GM18858 (cell line): ENCODE results near the gene IL32.

Experiments
- ATAC-seq: cut with Tn5 transposase; IDR thresholded peaks from one replicate; pipeline ENCODE4 v1.9.1; 2021; ENCODE audit not compliant: unreplicated experiment

IL32 gene

DNA sequence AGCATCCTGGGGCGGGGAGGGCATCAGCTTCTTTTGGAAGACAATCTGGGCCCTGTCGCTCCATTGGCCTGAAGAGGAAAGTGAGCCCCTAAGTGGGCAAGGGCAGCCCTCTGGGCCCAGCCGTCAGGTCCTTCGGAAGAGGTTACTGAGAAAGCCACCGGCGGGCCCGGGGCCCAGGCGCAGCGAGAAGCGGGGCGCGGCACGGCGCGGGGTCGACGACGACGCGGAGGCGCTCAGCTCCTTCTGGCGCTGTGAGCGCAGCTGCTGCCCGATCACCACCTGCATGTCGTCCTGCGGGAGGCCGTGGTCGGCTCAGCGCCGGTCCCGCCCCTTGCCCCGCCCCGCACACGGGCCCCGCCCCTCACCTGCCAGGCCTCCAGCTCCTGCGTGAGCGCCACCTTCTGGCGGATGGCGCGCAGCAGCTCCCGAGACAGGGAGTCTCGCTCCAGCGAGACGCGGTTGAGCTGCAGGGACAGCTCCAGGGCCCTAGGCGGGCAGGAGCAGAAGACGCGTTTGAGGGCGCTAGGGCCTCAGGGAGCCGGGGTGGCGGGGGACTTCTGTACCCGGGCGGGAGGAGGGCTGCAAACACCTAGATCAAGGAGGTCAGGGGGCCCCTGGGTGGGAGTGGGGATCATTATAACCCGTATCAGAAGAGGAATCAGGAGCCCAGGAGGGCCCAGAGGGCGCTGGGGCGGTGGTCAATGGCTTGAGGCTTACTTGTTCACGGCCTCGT, 37.3 kb upstream of the IL32 start:
- no peak for ATAC-seq

GRCh38 chr16:3028716-3029319, 36.6 kb upstream of the IL32 start:
- ATAC-seq = no peak

GRCh38 chr16:3029491-3030221, 35.8 kb upstream of the IL32 start:
- no peak for ATAC-seq

GRCh38 chr16:3030222-3031212, 34.9 kb upstream of the IL32 start:
- no peak for ATAC-seq

DNA sequence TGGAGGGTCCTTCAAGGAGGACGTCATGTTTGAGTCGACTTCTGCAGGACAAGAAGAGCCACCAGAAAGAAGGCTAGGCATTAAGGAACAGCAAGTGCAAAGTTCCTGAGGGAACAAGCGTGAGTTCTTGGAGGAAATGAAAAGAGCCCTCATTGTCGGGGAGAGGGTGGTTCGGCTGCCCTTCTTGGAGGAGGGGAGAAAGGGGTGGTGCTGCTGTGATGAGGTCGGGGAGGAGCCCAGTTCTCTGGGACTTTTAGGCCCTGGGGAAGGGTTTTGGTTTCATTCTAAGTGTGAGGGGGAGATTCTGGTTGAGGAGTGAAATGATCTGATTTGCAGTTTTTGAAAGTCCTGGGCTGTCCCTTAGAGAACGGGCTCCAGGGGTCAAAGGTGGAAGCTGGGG, 32.8 kb upstream of the IL32 start:
- ATAC-seq = no peak

- ATAC-seq = no peak
Measured at GRCh38 chr16:3035289-3035971, 30.0 kb upstream of the IL32 start.

- ATAC-seq = no peak
Measured at GRCh38 chr16:3035972-3036725, 29.3 kb upstream of the IL32 start.

DNA sequence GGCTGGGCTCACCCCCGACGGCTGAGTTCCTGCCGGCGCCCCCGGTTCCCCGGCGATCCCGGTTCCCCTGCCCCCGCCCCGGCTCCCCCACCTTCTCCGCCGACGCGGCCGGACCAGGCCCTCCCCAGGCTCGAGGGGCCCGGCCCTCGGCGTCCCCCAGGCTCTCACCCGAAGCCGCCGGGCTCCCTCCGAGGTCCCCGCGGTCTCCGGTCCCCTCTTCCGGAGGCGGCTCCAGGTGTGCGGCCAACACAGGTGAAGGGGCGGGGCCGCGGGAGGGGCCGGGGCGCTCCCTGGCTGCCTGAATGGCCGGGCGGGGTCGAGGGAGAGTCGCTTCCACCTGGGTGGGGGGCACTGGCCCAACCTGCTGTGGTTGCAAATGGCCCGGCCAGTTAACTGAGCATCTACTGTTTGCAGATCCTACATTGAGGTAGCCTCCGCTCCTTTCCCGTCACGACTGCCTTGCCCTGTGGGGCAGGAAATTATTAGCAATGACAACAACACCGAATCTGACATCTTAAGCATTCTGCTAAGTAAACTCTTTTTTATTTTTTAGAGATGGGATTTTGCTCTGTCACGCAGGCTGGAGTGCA, 28.6 kb upstream of the IL32 start, which contains the start of gene BICDL2:
Gene BICDL2 (minus strand): TSS at position 219 of the 590 bp plus-strand sequence. CDS start 1,448 bp downstream, outside the sequence.
- ATAC-seq = no peak

DNA sequence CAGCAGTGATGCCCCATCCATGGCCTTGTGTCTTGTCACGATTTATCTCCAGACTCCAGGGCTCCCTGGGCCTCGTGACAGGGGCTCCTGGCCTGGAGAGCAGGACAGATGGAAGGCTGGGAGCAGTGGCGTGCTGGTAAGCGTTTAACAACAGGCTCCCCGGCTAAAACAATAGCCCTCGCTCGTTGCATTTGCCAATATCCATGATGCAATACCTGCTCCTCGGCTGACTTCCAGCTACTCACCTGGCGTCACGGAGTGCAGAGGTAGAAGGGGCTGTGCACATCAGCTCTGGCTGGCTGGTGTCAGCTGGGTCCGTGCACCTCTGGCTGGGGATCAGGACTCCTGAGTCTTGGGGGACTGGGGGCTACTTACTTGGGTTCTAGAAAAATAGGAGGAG, 27.2 kb upstream of the IL32 start:
- ATAC-seq = no peak

GRCh38 chr16:3038896-3039295, 26.5 kb upstream of the IL32 start:
- ATAC-seq = no peak

DNA sequence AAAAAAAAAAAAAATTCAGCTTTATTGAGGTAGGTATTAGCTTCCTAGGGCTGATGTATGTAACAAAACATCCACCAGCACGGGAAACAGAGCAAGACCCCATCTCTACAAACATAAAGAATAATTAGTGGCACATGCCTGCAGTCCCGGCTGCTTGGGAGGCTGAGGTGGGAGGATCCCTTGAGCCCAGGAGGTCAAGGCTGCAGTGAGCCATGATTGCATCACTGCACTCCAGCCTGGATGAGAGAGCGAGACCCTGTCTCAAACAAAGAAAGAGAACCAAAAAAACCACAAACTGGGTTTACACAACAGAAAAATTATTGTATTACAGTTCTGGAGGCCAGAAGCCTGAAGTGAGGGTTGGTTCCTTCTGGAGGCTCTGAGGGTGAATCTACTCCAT, 23.1 kb upstream of the IL32 start:
- ATAC-seq = no peak

DNA sequence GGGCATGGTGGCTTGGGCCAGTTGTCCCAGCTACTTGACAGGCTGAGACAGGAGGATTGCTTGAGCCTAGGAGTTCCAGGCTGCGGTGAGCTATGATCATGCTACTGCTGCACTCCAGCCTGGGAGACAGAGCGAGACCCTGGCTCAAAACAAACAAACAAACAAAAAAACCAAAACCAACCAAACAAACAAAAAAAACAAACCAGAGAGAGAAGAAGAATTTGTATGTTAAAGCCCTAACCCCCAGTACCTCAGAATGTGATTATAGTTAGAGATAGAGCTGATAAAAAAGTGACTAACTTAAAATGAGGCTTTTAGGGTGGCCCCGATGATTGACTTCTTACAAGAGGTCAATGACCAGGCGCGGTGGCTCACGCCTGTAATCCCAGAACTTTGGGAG, 20.7 kb upstream of the IL32 start:
- ATAC-seq = no peak

DNA sequence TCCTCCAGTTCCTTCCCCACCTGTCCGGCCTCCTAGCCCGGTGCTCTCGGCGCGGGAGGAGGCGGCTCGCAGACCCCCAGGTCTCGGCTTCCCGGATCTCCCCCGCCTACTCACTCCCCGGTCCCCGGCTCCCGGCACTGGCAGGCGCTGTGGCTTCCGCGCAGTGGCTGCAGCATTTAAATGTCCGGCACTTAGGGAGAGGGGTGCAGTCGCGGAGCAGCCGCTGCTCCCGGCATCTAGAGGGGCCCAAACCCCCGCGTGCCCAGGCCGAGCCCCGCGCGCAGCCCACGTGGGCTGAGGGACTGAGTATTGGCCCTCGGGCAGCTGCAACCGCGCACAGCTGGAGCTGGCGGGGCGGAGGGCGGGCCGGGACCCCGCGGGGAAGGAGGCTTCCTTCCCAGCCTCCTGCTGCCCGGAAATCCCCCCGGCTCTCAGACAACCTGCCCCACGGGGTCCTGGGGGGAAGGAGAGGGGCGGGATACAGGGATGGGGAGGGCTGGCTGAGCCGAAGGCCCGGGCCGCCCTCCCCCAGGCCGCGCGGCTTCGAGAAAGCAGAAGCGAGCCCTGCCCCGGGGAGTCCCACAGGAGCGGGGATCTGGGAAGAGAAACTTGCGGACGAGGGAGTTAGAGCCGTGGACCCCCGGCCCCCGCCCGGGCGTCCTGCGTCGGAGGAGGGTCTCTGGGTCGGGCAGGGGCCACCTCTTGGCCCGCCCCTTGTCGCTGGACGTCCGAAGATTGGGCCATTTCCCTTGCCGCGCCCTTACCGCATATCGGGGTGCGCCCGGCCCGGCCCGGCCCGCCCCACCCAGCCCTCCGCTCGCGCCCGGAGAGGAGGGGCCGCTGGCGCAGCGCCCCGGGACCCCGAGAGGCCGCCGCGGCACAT, 19.4 kb upstream of the IL32 start, which contains the start of gene MMP25:
Gene MMP25 (plus strand): TSS at position 804 of the 883 bp plus-strand sequence. CDS start 357 bp downstream, outside the sequence.
- ATAC-seq = no peak

DNA sequence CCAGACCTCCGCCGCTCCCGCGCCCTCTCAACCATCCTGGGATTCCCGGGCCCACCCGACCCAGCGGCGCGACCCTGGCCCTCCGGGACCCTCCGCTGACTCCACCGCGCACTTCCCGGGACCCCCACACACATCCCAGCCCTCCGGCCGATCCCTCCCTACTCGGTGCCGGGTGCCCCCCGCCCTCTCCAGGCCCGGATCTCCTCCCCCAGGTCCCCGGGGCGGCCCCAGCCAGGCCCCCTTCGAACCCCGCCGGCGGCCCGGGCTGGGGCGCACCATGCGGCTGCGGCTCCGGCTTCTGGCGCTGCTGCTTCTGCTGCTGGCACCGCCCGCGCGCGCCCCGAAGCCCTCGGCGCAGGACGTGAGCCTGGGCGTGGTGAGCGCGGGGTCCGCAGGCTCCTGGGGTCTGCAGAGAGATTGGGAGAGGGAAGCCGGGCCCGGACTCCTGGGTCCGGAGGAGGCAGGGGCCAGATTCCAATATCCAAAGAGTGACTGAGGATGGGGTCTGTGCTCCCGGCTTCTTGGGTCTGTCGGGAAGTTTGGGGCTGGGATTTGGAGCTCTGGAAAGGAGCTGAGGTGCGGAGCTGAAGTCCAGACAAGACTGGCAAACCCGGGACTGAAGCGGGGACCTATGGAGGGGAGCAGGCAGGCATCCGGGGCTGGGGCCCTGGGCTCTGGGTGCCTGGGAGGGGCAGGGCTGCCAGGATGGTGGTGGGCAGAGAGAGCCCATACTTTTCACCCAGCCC, 18.6 kb upstream of the IL32 start:
- no peak for ATAC-seq

GRCh38 chr16:3047387-3047720, 18.1 kb upstream of the IL32 start:
- ATAC-seq = no peak

- ATAC-seq = no peak
Measured at GRCh38 chr16:3049921-3050481, 15.4 kb upstream of the IL32 start.

DNA sequence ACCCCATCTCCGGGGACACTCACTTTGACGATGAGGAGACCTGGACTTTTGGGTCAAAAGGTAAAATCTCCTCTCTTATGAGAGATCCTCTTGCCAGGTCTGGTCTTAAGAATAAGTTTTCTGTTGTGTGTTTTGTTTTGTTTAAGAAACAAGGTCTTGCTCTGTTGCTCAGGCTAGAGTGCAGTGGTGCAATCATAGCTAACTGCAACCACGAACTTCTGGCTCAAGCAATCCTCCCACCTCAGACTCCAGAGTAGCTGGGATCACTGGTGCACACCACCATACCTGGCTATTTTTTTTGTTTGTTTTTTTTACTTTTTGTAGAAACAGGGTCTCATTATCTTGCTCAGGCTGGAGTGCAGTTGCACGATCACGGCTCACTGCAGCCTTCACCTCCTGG, 15.0 kb upstream of the IL32 start:
- no peak for ATAC-seq
